ENCODE results near the gene ERC2. TPM values are rescaled to one million over a fixed set of nuclear protein-coding genes. Genes with fewer than 3 reads are reported as not detected.

ERC2 gene
- polyA plus RNA-seq, 1 donor: 1.6 TPM

DNA sequence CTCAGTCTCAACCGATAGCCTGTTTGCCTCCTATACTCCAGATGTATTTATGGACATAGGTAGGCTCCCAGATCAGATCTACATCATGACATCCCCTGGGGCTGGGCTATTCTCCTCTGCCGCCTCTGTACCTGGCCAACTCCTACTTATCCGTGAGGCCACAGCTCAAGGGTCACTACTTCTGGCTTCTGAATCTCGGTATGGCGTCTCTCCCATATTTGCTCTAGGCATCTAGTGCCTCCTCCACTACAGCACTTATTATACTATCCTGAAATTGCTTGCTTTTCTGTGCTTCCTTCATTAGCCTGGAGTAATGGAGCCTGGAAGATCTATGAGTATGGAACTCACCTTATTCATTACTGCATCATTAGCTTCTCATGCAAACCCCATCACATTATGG lies 808.6 kb downstream of the ERC2 start:
- no peak for DNase-seq

DNA sequence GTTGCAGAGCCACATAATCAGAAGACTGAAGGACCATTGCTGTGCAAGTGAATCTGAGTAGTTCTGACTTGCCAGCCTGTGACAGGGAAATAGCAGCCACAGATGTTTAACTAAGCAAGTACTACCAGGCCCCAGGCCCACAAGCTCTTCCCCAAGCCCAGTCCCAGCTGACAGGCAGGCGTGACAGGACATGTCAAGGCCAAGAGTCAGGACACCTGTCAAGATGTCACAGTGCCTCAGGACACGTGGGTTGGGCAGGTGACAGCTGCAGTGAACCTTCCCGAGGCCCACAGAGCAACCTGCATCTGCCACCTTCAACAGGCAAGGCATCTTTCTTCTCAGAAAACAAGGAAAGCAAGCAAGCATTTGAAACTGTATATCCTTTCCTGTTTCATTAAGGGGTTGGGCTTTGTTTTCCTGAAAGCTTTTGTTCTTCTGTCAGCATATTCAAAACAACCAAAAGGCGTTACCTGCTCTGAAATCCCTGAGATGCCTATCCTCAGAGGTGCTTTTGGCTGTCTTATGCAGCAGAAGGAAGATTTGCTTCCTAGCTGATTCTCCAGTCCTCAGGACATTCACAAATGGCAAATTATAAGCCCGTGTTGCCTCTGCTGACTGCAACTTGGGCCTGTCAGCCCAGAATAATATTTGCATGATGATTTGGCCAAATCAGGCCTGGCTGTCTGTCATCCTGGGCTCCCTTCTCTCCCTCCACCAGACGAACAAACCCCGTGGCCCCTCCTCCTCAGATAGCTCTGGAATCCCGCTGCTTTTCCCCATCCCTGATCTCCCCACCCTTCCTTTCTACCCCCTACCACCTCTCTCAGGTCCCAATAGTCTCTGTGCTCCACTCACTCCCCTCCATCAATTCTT lies 809.3 kb downstream of the ERC2 start:
- DNase-seq: no peak

DNA sequence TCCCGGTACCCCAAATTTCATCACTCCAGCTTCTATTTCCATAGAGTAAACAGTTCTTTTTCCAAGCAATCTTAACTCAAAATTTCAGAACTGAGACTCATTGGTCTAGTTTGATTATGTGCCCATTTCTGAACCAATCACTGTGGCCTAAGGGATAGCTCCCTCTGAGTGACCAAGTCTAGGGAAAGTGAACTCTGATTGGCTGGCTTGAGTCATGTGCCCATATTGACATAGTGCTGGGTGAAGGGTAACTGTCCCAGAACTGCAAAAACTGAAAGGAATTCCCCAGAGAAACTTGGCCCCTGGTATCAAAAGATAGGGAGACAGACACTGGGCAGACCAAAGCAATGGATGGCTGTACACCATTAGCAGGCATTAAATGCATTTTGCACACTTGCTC lies 810.0 kb downstream of the ERC2 start:
- DNase-seq: no peak

- DNase-seq: no peak
Measured at GRCh38 chr3:55655544-55655943, 812.7 kb downstream of the ERC2 start.

DNA sequence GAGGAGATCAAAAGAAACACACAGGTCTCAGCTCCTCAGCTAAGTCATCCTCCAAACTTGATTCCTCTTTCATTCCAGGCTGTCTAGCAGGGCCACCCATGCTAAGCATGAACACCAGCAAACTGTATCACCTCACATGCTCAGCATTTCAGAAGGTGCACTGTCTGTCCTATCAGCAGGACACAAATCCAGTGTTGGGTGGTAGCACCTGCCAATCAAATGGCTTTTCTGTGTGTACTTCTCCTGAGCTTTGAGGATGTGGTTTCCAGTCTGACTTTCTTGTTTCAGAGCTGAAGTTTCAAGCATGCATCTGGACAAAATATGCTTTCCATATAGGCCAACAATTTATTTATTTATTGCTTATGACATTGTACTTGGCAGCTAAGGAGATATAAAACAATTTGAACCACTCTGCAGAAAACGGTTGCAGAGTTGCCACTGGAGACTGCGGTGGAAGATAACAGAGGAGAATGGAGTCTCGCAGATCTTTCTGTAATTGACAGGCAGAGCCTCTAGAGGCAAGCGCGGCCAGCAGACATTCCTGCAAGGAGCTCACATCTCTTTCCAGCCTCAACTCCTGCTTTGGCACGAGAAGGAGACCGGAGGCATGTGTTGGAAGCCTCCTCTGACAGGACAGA lies 814.0 kb downstream of the ERC2 start:
- DNase-seq: no peak

GRCh38 chr3:55651011-55651410 lies 817.3 kb downstream of the ERC2 start:
- DNase-seq: no peak

GRCh38 chr3:55650011-55650410 lies 818.3 kb downstream of the ERC2 start:
- DNase-seq: no peak

- no peak for DNase-seq
Measured at GRCh38 chr3:55649554-55649953, 818.7 kb downstream of the ERC2 start.

GRCh38 chr3:55648591-55649318 lies 819.5 kb downstream of the ERC2 start:
- DNase-seq: no peak

- DNase-seq: no peak
Measured at GRCh38 chr3:55647670-55648069, 820.6 kb downstream of the ERC2 start.

GRCh38 chr3:55647063-55647462 lies 821.2 kb downstream of the ERC2 start:
- DNase-seq: no peak

DNA sequence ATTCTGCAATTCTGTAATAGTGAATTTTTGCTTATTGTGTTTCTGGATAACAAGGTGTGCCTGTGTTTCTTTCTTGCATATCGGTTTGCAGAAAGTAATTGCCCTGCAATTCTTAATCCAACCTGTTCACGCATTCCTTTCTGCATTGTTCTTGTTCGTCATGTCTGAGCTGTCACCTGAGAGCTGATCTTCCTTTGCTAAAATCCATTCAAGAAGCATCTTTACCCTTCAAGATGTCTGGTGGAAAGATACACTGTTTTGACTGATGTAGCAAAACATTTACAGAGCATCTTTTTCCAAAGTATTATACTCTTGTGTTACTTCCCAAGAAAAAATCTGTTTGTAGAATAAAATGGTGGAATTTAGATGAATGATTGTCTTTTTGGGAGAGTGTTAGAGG lies 822.1 kb downstream of the ERC2 start:
- no peak for DNase-seq

DNA sequence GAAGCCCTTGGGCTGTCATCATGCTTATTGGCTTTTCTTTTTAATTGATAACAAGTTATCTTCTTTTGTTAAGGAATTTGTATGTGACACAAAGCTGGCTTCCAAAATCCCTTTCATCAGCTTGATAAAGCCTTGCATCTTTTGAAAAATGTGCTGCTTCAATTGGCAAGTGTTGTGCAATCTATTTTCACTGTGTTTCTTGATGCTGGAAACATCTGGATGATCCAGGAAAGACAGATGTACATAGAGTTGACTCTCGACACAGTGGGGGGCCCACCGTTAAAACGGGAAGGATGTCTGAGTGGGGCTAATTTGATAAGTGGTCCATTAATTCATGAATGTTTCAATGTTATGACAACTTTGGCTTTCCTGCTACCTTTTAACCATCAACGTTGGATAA lies 822.8 kb downstream of the ERC2 start:
- DNase-seq: no peak

DNA sequence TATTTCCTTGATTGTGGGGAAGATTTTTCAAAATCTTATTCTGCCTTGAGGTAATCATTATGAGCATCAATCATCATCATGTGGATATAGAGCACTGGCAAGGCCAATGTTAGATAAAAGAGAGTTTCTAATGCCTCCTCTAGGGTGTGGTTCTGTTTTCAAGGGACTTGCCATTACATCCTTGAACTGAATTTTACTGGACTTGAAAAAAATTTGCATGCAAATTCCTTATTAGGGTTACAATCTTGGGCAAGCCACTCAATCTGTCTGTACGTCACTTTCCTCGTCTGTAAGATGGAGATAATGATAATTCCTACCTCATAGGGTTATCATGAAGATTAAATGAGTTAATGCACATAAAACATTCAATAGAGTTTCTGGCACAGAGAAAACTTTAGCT lies 825.0 kb downstream of the ERC2 start:
- no peak for DNase-seq

DNA sequence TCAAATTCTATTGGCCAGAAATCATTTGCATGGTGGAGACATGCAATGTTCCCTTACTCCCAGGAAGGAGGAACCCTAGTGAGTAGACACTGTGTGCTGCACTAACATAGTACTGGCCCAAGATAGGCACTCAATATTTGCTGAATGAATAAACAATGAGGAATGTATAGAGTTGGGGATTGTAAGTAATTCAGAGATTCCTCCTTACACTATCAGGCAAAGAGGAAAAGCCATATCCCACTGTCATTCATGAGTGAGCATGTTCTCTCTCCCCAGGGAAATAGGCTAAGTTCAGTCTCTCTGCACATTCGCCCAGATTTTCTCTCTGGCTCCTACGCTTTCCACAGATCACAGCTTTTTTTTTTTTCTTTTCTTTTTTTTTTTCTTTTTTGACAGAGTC lies 826.3 kb downstream of the ERC2 start:
- DNase-seq: no peak

DNA sequence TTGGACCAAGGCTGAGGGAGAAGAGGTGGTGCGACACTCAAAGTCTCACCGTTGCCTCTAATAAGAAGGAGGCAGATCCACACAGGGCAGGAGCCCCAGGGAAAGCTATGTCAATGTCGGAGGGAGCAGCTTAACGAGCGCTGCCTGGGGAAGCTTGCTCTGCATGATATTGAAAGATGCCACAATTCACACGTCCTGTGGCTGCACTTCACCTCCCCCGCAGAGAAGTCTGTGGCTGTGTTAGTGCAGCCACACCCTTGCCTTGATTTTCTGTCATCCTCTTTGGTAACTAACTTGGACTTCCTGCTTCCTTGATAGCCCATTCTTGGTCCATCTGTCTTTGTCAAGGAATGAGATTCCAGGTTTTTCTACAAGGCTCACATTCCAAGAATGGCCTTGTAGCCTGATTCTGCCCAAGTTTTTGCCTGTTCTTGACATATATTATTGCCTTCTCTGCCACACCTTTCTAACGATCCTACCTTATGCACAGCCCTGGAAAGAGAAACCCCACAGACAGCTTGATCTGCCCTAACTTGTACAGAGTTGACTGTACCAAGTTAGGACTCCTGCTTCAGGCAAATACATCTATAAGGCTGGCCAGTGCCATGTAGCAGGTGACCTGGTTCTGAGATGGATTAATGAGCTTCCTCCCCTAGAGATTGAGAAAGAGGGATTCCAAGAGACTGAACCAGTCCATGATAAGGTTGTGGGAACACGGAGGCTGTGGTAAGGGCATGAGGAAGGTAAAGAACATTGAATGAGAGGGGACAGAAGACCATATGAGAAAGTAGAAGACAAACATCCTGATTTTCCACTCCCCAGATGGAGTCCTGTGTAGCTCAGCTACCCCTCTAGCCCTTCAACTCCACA lies 828.1 kb downstream of the ERC2 start:
- no peak for DNase-seq

- DNase-seq: no peak
Measured at GRCh38 chr3:55639143-55639542, 829.1 kb downstream of the ERC2 start.

- DNase-seq: no peak
Measured at GRCh38 chr3:55637906-55638638, 830.2 kb downstream of the ERC2 start.

DNA sequence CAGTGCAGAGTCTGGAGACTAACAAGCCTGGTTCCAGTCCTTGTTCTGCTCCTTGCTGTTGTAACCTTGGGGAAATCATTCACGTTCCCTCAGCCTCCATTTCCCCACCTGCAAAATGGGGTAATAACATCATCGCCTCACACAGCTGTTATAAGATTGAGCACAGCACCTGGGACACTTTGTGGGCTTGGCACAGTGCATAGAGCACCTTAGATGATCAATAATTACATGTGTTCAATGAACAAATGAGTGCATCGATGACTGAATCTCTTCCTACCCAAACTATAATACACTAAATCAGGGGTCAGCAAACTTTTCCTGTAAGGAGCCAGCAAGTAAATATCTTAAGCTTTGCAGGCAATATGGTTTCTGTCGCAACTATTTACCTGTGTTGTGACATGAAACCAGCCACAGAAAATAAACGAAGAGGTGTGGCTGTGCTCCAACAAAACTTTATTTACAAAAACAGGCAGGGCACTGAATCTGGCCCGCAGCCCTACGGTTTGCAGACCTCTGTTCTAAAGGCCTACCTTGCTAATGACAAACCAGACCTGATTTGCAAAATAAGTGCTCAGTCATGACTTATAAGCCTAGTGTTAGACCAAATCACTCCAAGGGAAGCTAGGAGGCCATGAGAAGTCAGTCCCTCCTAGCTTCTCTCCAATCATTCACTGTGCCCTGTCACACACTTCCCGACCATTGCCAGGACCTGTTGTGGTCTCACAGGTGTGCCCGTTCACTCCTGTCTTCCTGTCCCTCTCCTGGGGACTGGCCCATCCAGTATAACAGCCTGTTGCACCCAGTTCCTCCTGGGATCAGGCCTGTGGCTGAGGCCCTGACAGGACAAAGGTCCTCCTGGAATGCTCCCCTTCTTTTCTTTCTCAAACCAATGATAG lies 831.7 kb downstream of the ERC2 start:
- no peak for DNase-seq

DNA sequence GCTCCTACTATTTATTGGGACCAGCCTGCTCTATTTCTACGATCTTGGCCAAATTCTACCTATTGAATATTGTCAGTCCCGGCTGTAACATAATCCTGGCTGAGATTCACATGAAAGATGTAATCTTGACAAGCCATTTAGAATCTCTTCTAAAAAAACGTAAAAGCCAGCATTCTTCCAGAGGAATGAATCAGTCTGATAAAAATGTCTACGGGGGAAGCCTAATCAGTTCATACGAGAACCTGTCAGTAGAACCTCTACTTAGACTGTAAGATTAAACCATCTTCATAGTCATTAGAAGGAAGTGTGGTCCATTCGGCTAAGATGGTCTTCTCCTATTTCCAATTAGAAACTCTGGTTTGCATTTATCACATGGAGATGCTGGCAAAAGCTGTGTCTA lies 833.9 kb downstream of the ERC2 start:
- DNase-seq: no peak

DNA sequence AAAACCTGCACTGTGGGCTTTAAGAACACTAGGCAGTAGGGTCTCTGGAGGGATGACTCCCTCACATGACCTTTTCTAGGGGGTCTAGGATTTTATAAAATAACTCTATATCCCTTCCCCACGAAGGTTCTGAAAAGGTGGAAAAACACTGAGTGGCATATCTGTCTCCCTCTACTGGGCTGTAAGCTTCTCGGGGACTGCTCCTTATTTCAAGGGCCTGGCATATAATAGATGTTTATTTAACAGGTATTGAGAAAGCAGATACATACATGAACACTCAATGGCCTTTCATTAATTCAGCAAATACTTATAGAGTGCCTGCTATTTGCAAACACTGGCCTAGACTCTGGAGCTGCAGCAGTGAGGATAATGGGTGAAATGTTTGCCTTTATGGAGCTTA lies 834.9 kb downstream of the ERC2 start:
- DNase-seq: no peak

All from hindlimb muscle (tissue), 1 donor.